Astrocyte of the spinal cord (primary cell): ENCODE data around the gene LRRC46.
A peak's percentile ranks its signal among the peaks of the same experiment; 100 is the strongest.

Experiments
- DNase-seq: peaks from one replicate; pipeline ENCODE4 v3.0.0; 2011; ENCODE audit warnings: low read depth, low spot score
- H3K4me3 ChIP-seq: 2 replicates; pipeline ENCODE4 v1.5.1; 2011; ENCODE audit warnings: low read depth, mild to moderate bottlenecking, low read length, moderate library complexity
- CTCF ChIP-seq: IDR thresholded peaks from 2 replicates; pipeline ENCODE4 v1.5.1; 2012; ENCODE audit warnings: low read depth, mild to moderate bottlenecking, low read length, inconsistent platforms
- in situ Hi-C: cut with HindIII; loops from 2 replicates; pipeline ENCODE4 v1.10.0; 2017; ENCODE audit warnings: low sequenced_read_pairs

Gene LRRC46

GRCh38 chr17:47831003-47831933 is at the start of gene LRRC46, which contains the start of gene MRPL10:
Gene LRRC46, plus strand, starts transcription at chr17:47831670. Its CDS starts 320 bp downstream, at chr17:47831990.
Gene MRPL10, minus strand, starts transcription at chr17:47831541. Its CDS starts 30 bp downstream, at chr17:47831511.
- in situ Hi-C loops = no loop called here
- peak; percentile 46 for TF ChIP-seq CTCF
- H3K4me3 ChIP-seq = peak within 1 kb of the TSS; percentile 96
- peak; percentile 92 for DNase-seq

- in situ Hi-C loops = no loop called here
- DNase-seq = peak; percentile 28
- H3K4me3 ChIP-seq = no peak overlapping the region
- no peak for TF ChIP-seq CTCF
Measured at GRCh38 chr17:47785538-47786123, 45.8 kb upstream of the LRRC46 start.

GRCh38 chr17:47789611-47790561 is 41.6 kb upstream of the LRRC46 start:
- peak; percentile 54 for TF ChIP-seq CTCF
- no peak overlapping the region for H3K4me3 ChIP-seq
- DNase-seq = peak; percentile 31
- in situ Hi-C loops = no loop called here

GRCh38 chr17:47791025-47791424 is 40.4 kb upstream of the LRRC46 start:
- H3K4me3 ChIP-seq = no peak overlapping the region
- TF ChIP-seq CTCF = no peak
- no peak for DNase-seq
- in situ Hi-C loops = no loop called here

- no peak for DNase-seq
- TF ChIP-seq CTCF = no peak
- no peak overlapping the region for H3K4me3 ChIP-seq
Measured at GRCh38 chr17:47792457-47792856, 39.0 kb upstream of the LRRC46 start.

GRCh38 chr17:47792979-47793378 is 38.5 kb upstream of the LRRC46 start:
- no peak for TF ChIP-seq CTCF
- DNase-seq = no peak
- in situ Hi-C loops = no loop called here
- no peak overlapping the region for H3K4me3 ChIP-seq

More at GRCh38 chr17:47792457-47792856, 39.0 kb upstream of the LRRC46 start:
- in situ Hi-C loops = no loop called here
